IMR-90 (cell line): ENCODE data around the gene CDKL5. TPM values are rescaled to one million over a fixed set of nuclear protein-coding genes. Genes with fewer than 3 reads are reported as not detected.

Experiments
- ATAC-seq: fragments of 200-7000 bp; cut with Tn5 transposase; 2 replicates; pipeline ENCODE4 v1.9.1; 2020; ENCODE audit warnings: low read depth, mild to moderate bottlenecking, moderate library complexity
- BruUV-seq: library from RNA; stranded (reverse); fragments of 400-500 nt; replicated peaks from 2 replicates; lab custom pipeline; 2021; lab: Mats Ljungman, UMichigan
- CTCF ChIA-PET: fragments of 300-600 bp; formaldehyde crosslinking; extraction: SDS; loops from one replicate; lab custom pipeline; 2021; ENCODE audit warnings: antibody characterized with exemption; lab: Yijun Ruan, JAX
- POLR2A ChIA-PET: fragments of 300-600 bp; sonication (Branson Sonifier 250); formaldehyde crosslinking; loops from one replicate; lab custom pipeline; 2022; ENCODE audit warnings: antibody characterized with exemption; ENCODE audit not compliant: unreplicated experiment; lab: Charles Lee
- DNase-seq: peaks from one replicate; pipeline ENCODE4 v3.0.0; 2013
- H2AFZ ChIP-seq: replicated peaks from 2 replicates; pipeline ENCODE3; 2013; ENCODE audit warnings: low read length, mild to moderate bottlenecking; ENCODE audit not compliant: poor library complexity
- H2AK5ac ChIP-seq: 2 replicates; pipeline ENCODE4 v1.6.1; 2013; ENCODE audit warnings: low read depth, low read length, inconsistent platforms
- H2AK9ac ChIP-seq: replicated peaks from 2 replicates; pipeline ENCODE3; 2013; ENCODE audit warnings: mild to moderate bottlenecking, low read depth, low read length, moderate library complexity; ENCODE audit not compliant: poor library complexity
- H2BK120ac ChIP-seq: 2 replicates; pipeline ENCODE4 v1.6.1; 2013; ENCODE audit warnings: low read depth, low read length, inconsistent platforms
- H2BK15ac ChIP-seq: 3 replicates; pipeline ENCODE4 v1.6.1; 2013; ENCODE audit warnings: low read depth, low read length, inconsistent platforms
- H2BK20ac ChIP-seq: 2 replicates; pipeline ENCODE4 v1.6.1; 2013; ENCODE audit warnings: low read depth, mild to moderate bottlenecking, inconsistent platforms, low read length, moderate library complexity
- H2BK5ac ChIP-seq: 2 replicates; pipeline ENCODE4 v1.6.1; 2013; ENCODE audit warnings: mild to moderate bottlenecking, low read depth, low read length, inconsistent platforms; ENCODE audit not compliant: poor library complexity, severe bottlenecking
- H3K14ac ChIP-seq: replicated peaks from 2 replicates; pipeline ENCODE4 v1.6.1; 2013; ENCODE audit warnings: low read depth, low read length, inconsistent platforms
- H3K18ac ChIP-seq: 2 replicates; pipeline ENCODE4 v1.6.1; 2013; ENCODE audit warnings: low read depth, low read length, control low read depth
- H3K23ac ChIP-seq: 2 replicates; pipeline ENCODE4 v1.6.1; 2013; ENCODE audit warnings: low read depth, low read length, inconsistent platforms
- H3K27ac ChIP-seq: 2 replicates; pipeline ENCODE4 v1.5.1; 2013; ENCODE audit warnings: mild to moderate bottlenecking, control low read depth, low read length; ENCODE audit not compliant: insufficient read depth
- H3K27me3 ChIP-seq: 2 replicates; pipeline ENCODE4 v1.6.1; 2013; ENCODE audit warnings: low read length; ENCODE audit not compliant: control insufficient read depth, insufficient read depth
- H3K36me3 ChIP-seq: 2 replicates; pipeline ENCODE4 v1.6.1; 2013; ENCODE audit warnings: low read length, mixed read lengths; ENCODE audit not compliant: control insufficient read depth, insufficient read depth
- H3K4ac ChIP-seq: 2 replicates; pipeline ENCODE4 v1.6.1; 2013; ENCODE audit warnings: low read depth, low read length, inconsistent platforms
- H3K4me1 ChIP-seq: 2 replicates; pipeline ENCODE4 v1.6.1; 2013; ENCODE audit warnings: low read length, mixed read lengths; ENCODE audit not compliant: control insufficient read depth, insufficient read depth
- H3K4me2 ChIP-seq: 2 replicates; pipeline ENCODE4 v1.6.1; 2013; ENCODE audit warnings: low read depth, mild to moderate bottlenecking, control low read depth, low read length, moderate library complexity
- H3K4me3 ChIP-seq: 2 replicates; pipeline ENCODE4 v1.5.1; 2013; ENCODE audit warnings: low read depth, mild to moderate bottlenecking, control low read depth, low read length, moderate library complexity; ENCODE audit not compliant: insufficient read depth
- H3K56ac ChIP-seq: 2 replicates; pipeline ENCODE4 v1.6.1; 2013; ENCODE audit warnings: low read length, inconsistent platforms; ENCODE audit not compliant: insufficient read depth; ENCODE audit errors: extremely low read depth
- H3K79me1 ChIP-seq, 2 experiments: 2 replicates each; pipeline ENCODE4 v1.6.1; 2013; ENCODE audit warnings: low read length in 2 of 2, inconsistent platforms in 1 of 2, low read depth in 1 of 2
- H3K9ac ChIP-seq: 2 replicates; pipeline ENCODE4 v1.6.1; 2013; ENCODE audit warnings: low read depth, low read length, control low read depth
- H3K9me1 ChIP-seq: 2 replicates; pipeline ENCODE4 v1.6.1; 2013; ENCODE audit warnings: low read length, inconsistent platforms; ENCODE audit not compliant: insufficient read depth
- H3K9me3 ChIP-seq: 2 replicates; pipeline ENCODE4 v1.6.1; 2013; ENCODE audit warnings: low read length; ENCODE audit not compliant: control insufficient read depth, insufficient read depth
- H4K20me1 ChIP-seq: 2 replicates; pipeline ENCODE4 v1.6.1; 2013; ENCODE audit warnings: low read length, inconsistent platforms; ENCODE audit not compliant: insufficient read depth
- H4K5ac ChIP-seq: 2 replicates; pipeline ENCODE4 v1.6.1; 2013; ENCODE audit warnings: mild to moderate bottlenecking, low read depth, low read length, control low read depth
- H4K8ac ChIP-seq, 2 experiments: 2 replicates each; pipeline ENCODE4 v1.6.1; 2013; ENCODE audit warnings: low read depth in 2 of 2, low read length in 2 of 2, control low read depth in 1 of 2, inconsistent platforms in 1 of 2
- H4K91ac ChIP-seq: 2 replicates; pipeline ENCODE4 v1.6.1; 2013; ENCODE audit warnings: low read depth, low read length, inconsistent platforms; ENCODE audit not compliant: insufficient read depth
- BHLHE40 ChIP-seq: fragments of 150-350 bp; IDR thresholded peaks from 2 replicates; pipeline ENCODE4 v1.6.1; 2016; ENCODE audit warnings: mild to moderate bottlenecking, low read depth, low read length
- CEBPB ChIP-seq: IDR thresholded peaks from 2 replicates; pipeline ENCODE4 v1.6.1; 2012; ENCODE audit warnings: low read depth, low read length, improper control_type of control experiment
- CHD1 ChIP-seq: IDR thresholded peaks from 2 replicates; pipeline ENCODE4 v1.6.1; 2012; ENCODE audit warnings: low read depth, low read length, improper control_type of control experiment
- FOS ChIP-seq: fragments of 150-350 bp; IDR thresholded peaks from 2 replicates; pipeline ENCODE4 v1.6.1; 2016; ENCODE audit warnings: low read depth, low read length
- MAFK ChIP-seq: IDR thresholded peaks from 2 replicates; pipeline ENCODE4 v1.6.1; 2012; ENCODE audit warnings: low read depth, low read length, improper control_type of control experiment
- MAZ ChIP-seq: IDR thresholded peaks from 2 replicates; pipeline ENCODE4 v1.6.1; 2012; ENCODE audit warnings: low read depth, mild to moderate bottlenecking, low read length, improper control_type of control experiment, moderate library complexity, borderline replicate concordance
- MXI1 ChIP-seq: IDR thresholded peaks from 2 replicates; pipeline ENCODE4 v1.6.1; 2012; ENCODE audit warnings: low read depth, mild to moderate bottlenecking, low read length, moderate library complexity, borderline replicate concordance
- POLR2A ChIP-seq: IDR thresholded peaks from 2 replicates; pipeline ENCODE4 v1.6.1; 2012; ENCODE audit warnings: mild to moderate bottlenecking, low read depth, low read length
- RAD21 ChIP-seq: IDR thresholded peaks from 2 replicates; pipeline ENCODE4 v1.6.1; 2012; ENCODE audit warnings: low read length, improper control_type of control experiment
- RCOR1 ChIP-seq: IDR thresholded peaks from 2 replicates; pipeline ENCODE4 v1.6.1; 2012; ENCODE audit warnings: mild to moderate bottlenecking, low read length, improper control_type of control experiment; ENCODE audit not compliant: insufficient replicate concordance
- RFX5 ChIP-seq: IDR thresholded peaks from 2 replicates; pipeline ENCODE4 v1.8.0; 2012; ENCODE audit warnings: low read depth, mild to moderate bottlenecking, low read length, moderate library complexity
- SMC3 ChIP-seq: fragments of 150-350 bp; IDR thresholded peaks from 2 replicates; pipeline ENCODE4 v1.6.1; 2016; ENCODE audit warnings: low read depth, mild to moderate bottlenecking, antibody characterized with exemption, low read length, moderate library complexity
- WGBS, 2 experiments: methylation state at CpG; one replicate each; pipeline versions ENCODE4 v1.1.5 to v1.1.7; 2013; ENCODE audit warnings: missing lambda C conversion rate in 2 of 2; ENCODE audit not compliant: insufficient read length in 1 of 2; ENCODE audit errors: extremely low coverage in 2 of 2; 5-methylcytosine and 5-hydroxymethylcytosine counted together
- dilution Hi-C: fragments of 300-500 bp; cut with HindIII; formaldehyde crosslinking; loops from one replicate; pipeline ENCODE4 v1.14.3; 2018; ENCODE audit warnings: low sequenced_read_pairs; ENCODE audit not compliant: unreplicated experiment
- in situ Hi-C: fragments of 300-500 bp; cut with MboI; formaldehyde crosslinking; loops from 3 replicates; pipeline ENCODE4 v1.14.3; 2019; ENCODE audit warnings: low sequenced_read_pairs, inconsistent platforms, mixed read lengths
- intact Hi-C: fragments of 100-400 bp; cut with micrococcal nuclease; formaldehyde crosslinking; loops from 2 replicates; pipeline ENCODE4 v1.10.0; 2022
- polyA plus RNA-seq, 3 experiments: library from polyadenylated mRNA; depleted of rRNA; stranded (reverse); fragments of >200 nt; gene quantifications; 2 replicates each; pipeline ENCODE4 v1.2.3, GENCODE V29; 2012; ENCODE audit warnings: low replicate concordance in 1 of 3
- total RNA-seq: library from RNA; depleted of rRNA; stranded (reverse); fragments of >200 nt; gene quantifications from 2 replicates; pipeline ENCODE4 v1.2.3, GENCODE V29; 2012
- TF ChIP-seq, protein P1 (sequence below): fragments of 150-350 bp; IDR thresholded peaks from 2 replicates; pipeline ENCODE4 v1.6.1; 2016; ENCODE audit warnings: low read depth, mild to moderate bottlenecking, low read length, moderate library complexity, borderline replicate concordance

Gene CDKL5
- total and polyA plus RNA-seq, 2 of the 4 experiments (the other 2 are of a cell fraction) = 3.5 to 9.7 TPM

DNA sequence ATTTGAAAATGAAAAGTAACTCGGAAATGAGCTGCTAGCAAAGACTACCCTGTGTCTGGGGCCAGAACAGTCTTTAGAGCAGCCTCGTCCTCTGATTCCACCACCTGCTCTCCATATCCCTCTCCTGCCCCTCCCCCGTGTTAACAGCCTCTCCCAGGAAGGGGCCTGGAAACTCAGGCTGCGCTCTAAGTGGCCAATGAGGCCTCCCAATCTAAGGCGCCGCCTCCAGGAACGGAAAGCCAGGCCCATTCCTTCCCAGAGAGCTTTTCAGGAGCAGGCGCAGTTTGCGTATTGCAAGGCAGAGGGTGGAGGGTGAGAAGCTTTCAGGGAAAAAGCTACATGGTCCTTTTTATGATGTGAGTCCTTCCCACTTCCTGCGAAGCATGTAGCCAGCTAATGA, 215.3 kb downstream of the CDKL5 start:
- Histone ChIP-seq H2BK20ac (no peak overlapping the region), H4K5ac (no peak overlapping the region), H3K36me3 (no peaks in the 10 kb centered on the region), H3K4ac (no peak overlapping the region), H2BK120ac (no peak overlapping the region), H4K91ac (no peak overlapping the region), H2AFZ (no peak overlapping the region), H4K20me1 (no peaks in the 10 kb centered on the region), H2AK9ac (no peak overlapping the region), H2BK5ac (no peak overlapping the region), H3K9me1 (no peaks in the 10 kb centered on the region), H3K9me3 (no peaks in the 10 kb centered on the region; the same call in 1 of the 2 replicates), H3K27me3 (no peaks in the 10 kb centered on the region), H3K18ac (no peak overlapping the region), H3K9ac (no peak overlapping the region), H4K8ac (no peak overlapping the region), H3K79me1 (no peaks in the 10 kb centered on the region), H3K56ac (no peak overlapping the region), H3K27ac (no peak overlapping the region), H3K4me3 (no peak overlapping the region), H3K4me1 (no peaks in the 10 kb centered on the region), H2AK5ac (no peak overlapping the region), H2BK15ac (no peak overlapping the region), H3K14ac (no peak overlapping the region), H3K23ac (no peak overlapping the region), H3K4me2 (no peak overlapping the region)
- WGBS, 2 experiments = 40% methylated on average over 4 of the region's 10 CpGs; no CpG with 5 or more reads in 1 of the 2 experiments
- TF ChIP-seq POLR2A (no peak), MXI1 (no peak), MAFK (no peak), CHD1 (no peak), RFX5 (no peak), CEBPB (no peak), MAZ (no peak), BHLHE40 (no peak), RAD21 (no peak), RCOR1 (no peak), FOS (no peak), SMC3 (no peak)
- TF ChIP-seq, protein P1, sequence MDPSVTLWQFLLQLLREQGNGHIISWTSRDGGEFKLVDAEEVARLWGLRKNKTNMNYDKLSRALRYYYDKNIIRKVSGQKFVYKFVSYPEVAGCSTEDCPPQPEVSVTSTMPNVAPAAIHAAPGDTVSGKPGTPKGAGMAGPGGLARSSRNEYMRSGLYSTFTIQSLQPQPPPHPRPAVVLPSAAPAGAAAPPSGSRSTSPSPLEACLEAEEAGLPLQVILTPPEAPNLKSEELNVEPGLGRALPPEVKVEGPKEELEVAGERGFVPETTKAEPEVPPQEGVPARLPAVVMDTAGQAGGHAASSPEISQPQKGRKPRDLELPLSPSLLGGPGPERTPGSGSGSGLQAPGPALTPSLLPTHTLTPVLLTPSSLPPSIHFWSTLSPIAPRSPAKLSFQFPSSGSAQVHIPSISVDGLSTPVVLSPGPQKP = no peak
- intact Hi-C loops (no loop called here), in situ Hi-C loops (no loop called here), dilution Hi-C loops (no loop called here)
- no TSS peak for BruUV-seq
- no peak for ATAC-seq
- POLR2A ChIA-PET = no interaction called here
- CTCF ChIA-PET = interaction anchor here (0.5 kb wide), 1 partner anchor 1222 kb away, joined by 3 read pairs; no protein-coding TSS in a partner anchor
- DNase-seq = no peak
